HFF-Myc (cell line): ENCODE results near the gene SEMA3G.

Experiments used
- DNase-seq: peaks from one replicate; pipeline ENCODE4 v3.0.0-alpha.2; 2011; ENCODE audit warnings: low read depth; ENCODE audit errors: extremely low read depth
- H3K4me3 ChIP-seq: replicated peaks from 2 replicates; pipeline ENCODE4 v1.5.1; 2011; ENCODE audit warnings: low read depth, mild to moderate bottlenecking, control low read depth, low read length
- TF ChIP-seq, protein P1 (sequence below): IDR thresholded peaks from 2 replicates; pipeline ENCODE4 v1.5.1; 2012; ENCODE audit warnings: mild to moderate bottlenecking, low read depth, low read length, control low read depth; ENCODE audit errors: missing control alignments

SEMA3G gene

DNA sequence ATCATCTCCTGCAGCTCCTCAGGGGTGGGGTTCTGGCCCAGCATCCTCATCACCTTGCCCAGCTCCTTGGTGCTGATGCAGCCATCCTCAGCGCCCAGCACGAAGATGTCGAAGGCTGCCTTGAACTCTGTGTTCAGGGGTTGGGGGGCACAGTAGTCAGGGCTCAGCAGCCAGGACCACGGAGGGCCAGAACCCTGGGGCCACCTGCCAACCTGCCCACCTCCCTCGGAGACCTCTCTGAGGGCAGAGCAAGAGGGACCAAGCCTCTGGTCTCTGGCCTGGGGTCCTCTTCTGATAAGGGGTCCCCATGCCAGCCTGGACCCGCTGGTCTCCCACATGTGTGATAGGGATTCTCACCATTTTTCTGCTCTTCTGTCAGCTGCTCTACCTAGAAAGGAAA lies 7.2 kb upstream of the SEMA3G start:
- no peak for DNase-seq
- H3K4me3 ChIP-seq = no peak overlapping the region
- TF ChIP-seq, protein P1, sequence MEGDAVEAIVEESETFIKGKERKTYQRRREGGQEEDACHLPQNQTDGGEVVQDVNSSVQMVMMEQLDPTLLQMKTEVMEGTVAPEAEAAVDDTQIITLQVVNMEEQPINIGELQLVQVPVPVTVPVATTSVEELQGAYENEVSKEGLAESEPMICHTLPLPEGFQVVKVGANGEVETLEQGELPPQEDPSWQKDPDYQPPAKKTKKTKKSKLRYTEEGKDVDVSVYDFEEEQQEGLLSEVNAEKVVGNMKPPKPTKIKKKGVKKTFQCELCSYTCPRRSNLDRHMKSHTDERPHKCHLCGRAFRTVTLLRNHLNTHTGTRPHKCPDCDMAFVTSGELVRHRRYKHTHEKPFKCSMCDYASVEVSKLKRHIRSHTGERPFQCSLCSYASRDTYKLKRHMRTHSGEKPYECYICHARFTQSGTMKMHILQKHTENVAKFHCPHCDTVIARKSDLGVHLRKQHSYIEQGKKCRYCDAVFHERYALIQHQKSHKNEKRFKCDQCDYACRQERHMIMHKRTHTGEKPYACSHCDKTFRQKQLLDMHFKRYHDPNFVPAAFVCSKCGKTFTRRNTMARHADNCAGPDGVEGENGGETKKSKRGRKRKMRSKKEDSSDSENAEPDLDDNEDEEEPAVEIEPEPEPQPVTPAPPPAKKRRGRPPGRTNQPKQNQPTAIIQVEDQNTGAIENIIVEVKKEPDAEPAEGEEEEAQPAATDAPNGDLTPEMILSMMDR = no peak

DNA sequence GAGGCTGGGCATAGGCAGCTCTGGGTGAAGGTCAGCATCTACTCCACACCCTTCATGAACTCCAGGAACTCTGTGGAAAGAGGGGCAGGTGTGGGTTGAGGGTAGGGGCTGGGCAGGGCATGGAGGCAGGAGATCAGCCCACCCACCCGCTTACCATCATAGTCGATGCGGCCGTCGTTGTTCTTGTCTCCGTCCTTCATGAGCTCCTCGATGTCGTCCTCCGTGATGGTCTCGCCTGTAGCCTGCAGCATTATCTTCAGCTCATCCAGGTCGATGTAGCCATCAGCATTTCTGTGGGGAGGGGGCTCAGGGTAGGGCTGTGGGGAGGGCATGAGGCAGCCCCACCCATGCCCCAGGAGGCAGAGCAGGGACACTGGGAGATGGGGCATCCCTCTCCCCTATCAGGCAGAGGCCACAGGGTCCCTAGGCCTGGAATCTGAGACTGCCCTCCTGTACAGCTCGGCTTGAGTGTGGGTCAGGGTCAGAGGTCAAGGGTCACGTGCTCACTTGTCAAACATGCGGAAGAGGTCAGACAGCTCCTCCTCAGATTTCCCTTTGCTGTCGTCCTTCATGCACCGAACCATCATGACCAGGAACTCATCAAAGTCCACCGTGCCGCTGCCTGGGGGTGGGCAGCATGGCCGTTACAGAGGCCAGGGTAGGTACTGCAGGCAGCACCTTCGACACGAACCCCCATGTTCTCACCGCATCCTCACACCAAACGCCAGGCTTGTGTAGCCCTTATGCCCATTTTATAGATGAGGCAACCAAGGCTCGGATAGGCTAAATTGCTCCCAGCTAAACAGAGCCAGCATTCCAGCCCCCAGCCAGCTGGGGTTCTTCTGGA lies 6.6 kb upstream of the SEMA3G start:
- TF ChIP-seq, protein P1 = no peak
- DNase-seq = no peak
- H3K4me3 ChIP-seq = no peak overlapping the region

DNA sequence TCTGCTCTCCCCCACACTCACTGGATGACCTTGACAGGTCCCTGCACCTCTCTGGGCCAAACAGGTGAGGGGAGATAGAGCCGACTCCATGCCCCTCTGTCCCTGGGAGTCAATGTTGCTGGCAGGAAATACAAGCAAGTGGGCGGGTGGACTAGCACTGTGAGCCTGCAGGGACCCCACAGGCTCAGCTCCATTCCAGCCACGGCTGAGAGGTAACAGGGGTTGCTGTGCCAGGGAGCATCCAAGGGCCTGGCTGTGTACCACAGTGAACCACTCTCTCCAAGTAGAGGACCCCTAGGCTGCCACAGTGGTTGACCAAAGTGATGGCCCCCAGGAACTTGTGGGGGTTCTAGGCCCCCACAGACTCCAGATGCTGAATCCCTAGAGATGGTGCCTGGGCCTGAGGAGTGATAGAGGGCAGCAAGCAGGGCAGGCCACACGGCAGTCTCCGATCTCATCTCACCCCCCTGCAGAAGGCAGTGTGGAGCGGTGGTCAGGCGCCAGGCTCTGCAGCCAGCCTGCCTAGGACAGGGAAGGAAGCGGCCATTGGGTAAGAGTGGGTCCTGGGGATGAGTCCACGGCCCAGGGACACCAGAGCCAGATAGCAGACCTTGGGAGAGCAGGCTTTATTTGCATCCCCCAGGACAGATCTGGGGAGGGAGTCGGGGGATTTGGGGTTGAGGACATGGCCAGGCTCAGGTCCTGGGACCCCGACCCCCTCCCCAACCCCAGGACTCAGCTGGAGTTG lies 5.8 kb upstream of the SEMA3G start:
- TF ChIP-seq, protein P1 = no peak
- DNase-seq = no peak
- no peak overlapping the region for H3K4me3 ChIP-seq

DNA sequence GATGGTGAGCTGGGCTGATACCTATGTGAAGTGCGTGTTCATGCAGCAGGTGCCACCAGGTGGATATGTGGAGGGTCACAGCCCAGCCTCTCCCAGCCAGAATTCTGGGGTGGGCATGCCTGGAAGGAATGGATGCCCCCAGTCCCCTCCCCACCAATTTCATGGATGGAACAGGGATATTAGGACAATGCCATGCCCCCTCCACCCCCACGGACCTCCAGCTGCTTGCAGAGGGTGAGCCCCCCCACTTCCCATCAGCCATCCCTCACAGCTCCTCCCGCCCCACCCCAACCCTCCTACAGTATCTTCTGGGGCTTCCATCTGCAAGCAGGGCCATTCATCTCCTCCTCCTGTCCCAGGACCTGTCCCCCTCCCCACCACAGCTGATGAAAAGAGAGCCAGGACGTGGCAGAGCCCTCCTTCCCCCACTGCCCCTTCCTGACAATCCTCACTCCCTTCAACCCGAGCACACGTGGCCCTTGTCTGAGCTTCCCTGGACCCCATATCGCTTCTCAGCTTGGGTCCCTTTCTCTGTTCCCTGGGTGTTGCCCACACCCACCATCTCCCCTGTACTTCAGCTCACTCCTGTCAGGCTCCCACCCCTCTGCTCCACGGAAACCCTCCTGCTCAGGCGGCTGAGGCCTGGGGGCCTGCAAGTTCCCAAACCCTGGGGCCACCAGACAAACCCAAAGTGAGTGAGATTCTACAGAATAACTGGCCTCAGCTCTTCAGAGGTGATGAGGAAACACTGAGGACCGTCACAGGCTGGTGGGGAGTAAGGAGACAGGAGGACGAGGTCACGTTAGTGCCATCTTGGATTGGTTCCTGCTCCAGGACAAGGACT lies 2.8 kb upstream of the SEMA3G start:
- H3K4me3 ChIP-seq = no peak overlapping the region
- TF ChIP-seq, protein P1 = no peak
- DNase-seq = no peak

DNA sequence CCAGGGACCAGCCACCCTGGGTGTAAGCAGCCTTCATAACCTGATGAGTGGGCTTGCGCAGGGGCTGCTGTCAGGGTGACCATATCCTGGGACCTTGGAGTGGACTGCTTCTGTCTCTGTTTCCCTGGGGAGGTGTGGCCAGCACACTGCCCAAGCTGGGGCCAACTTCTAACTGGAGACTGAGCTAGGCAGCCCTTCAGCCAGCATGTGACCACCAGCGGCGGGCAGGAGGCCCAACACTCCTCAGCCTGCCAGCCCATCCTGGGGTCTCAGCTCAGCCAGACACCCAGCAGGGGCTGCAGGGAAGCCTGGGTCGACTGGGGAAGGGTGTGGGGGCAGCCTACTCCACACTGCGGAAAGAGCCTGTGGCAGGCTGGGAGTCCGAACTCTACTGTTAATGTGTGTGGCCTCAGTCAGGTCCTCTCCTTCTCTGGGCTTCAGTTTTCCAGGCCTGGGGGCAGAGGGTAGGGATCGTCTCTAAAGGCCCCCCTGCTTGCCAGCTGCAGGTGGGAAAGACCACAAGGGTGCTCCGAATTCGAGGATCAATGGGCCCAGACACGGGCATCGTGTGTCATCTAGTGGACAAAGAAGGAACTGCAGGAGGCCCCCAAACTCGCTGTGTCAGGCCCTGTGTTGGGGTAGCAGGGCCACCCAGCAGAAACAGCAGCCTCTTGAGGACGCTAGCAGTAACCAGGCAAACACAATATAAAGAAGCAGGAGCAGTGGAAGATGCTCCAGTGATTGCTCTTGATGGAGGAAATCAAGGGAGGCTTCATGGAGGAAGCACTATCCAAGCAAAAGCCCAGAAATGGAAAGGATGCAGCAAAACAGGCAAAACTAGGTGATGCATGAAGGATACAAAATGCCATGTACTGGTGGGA lies 2.0 kb upstream of the SEMA3G start:
- TF ChIP-seq, protein P1 = peak; percentile 100
- DNase-seq = no peak
- H3K4me3 ChIP-seq = no peak overlapping the region

DNA sequence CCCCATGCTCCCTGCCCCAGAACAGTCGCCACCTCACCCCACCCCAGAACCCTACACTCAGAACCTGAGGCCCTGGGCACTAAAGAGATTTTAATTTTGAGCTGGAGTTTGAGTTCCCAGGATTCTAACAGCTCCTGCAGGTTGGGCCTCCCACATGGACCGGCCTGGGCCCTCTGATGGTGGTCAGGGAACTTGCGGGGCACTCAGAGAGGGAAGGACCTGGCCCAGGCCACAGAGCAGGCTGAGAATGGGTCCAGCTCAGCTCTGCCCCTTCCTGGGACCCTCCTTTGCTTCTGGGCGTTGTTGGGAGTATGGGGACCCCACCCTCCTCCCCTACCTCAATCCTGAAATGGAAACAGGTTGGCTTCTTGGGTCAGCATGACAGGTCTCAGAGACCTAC lies 1.1 kb upstream of the SEMA3G start:
- TF ChIP-seq, protein P1 = no peak
- no peak overlapping the region for H3K4me3 ChIP-seq
- DNase-seq = no peak
